ENCODE measurements around the gene MLLT6. TPM values are rescaled to one million over a fixed set of nuclear protein-coding genes. Genes with fewer than 3 reads are reported as not detected.

MLLT6 gene
- total RNA-seq, 1 experiment from 2014 or later = 127 TPM

GRCh38 chr17:38731526-38732294, 26.6 kb downstream of the MLLT6 start:
- Histone ChIP-seq H4K20me1 (ENCODE audit: insufficient read depth) (peaks cover 23% of the 10 kb centered on the region; the same call in 1 of the 2 replicates), H3K4me3 (peak overlapping the region; percentile 96), H3K27ac (no peak overlapping the region), H3F3A (ENCODE audit: insufficient read depth, low read depth) (peaks cover 61% of the 10 kb centered on the region), H3K9me3 (ENCODE audit: insufficient read depth, low read depth) (no peaks in the 10 kb centered on the region), H3K79me2 (ENCODE audit: low read depth) (peaks cover 21% of the 10 kb centered on the region), H3K9me2 (ENCODE audit: insufficient read depth) (no peaks in the 10 kb centered on the region), H2AFZ (no peak overlapping the region), H3K4me2 (peak overlapping the region; percentile 73), H3K27me3 (ENCODE audit: insufficient read depth, low read depth) (no peaks in the 10 kb centered on the region), H3K36me3 (ENCODE audit: low read depth) (no peaks in the 10 kb centered on the region), H3K4me1 (replicated peaks; ENCODE audit: insufficient read depth) (peaks cover 11% of the 10 kb centered on the region)
- ChIA-PET CTCF (interaction anchor here (0.6 kb wide), 1 partner anchor 11 kb away, joined by 4 read pairs; no protein-coding TSS in a partner anchor), POLR2A (ENCODE audit: unreplicated experiment) (interaction anchor here (0.6 kb wide), 1 partner anchor 55 kb away, joined by 3 read pairs; no protein-coding TSS in a partner anchor)
- no peak for TF ChIP-seq CTCF (conservative IDR thresholded peaks at IDR 0.05)
- TF ChIP-seq EZH2 (IDR thresholded peaks at IDR 0.05; ENCODE audit: low read depth) = no peak
- intact Hi-C loops (cut with micrococcal nuclease; ENCODE audit: unreplicated experiment) = no loop called here
- BruUV-seq (replicated peaks) = no TSS peak
- DNase-seq = no peak

- POLR2A ChIA-PET (ENCODE audit: unreplicated experiment) = no interaction called here
- H3F3A ChIP-seq (ENCODE audit: insufficient read depth, low read depth) = peaks cover 64% of the 10 kb centered on the region
- no peaks in the 10 kb centered on the region for H3K27me3 ChIP-seq (ENCODE audit: insufficient read depth, low read depth)
- H3K27ac ChIP-seq = no peak overlapping the region
- intact Hi-C loops (cut with micrococcal nuclease; ENCODE audit: unreplicated experiment) = no loop called here
- H3K4me1 ChIP-seq (replicated peaks; ENCODE audit: insufficient read depth) = peaks cover 11% of the 10 kb centered on the region
- peaks cover 21% of the 10 kb centered on the region for H3K79me2 ChIP-seq (ENCODE audit: low read depth)
- BruUV-seq (replicated peaks) = no TSS peak
- CTCF ChIA-PET = interaction anchor here (0.6 kb wide), 1 partner anchor 236 kb away, joined by 4 read pairs; no protein-coding TSS in a partner anchor
- DNase-seq = no peak
- H3K36me3 ChIP-seq (ENCODE audit: low read depth) = no peaks in the 10 kb centered on the region
- H3K4me2 ChIP-seq = no peak overlapping the region
- H3K4me3 ChIP-seq = no peak overlapping the region
- no peaks in the 10 kb centered on the region for H3K9me2 ChIP-seq (ENCODE audit: insufficient read depth)
- TF ChIP-seq CTCF (conservative IDR thresholded peaks at IDR 0.05) (no peak), EZH2 (IDR thresholded peaks at IDR 0.05; ENCODE audit: low read depth) (no peak)
- H2AFZ ChIP-seq = no peak overlapping the region
- H4K20me1 ChIP-seq (ENCODE audit: insufficient read depth) = peaks cover 23% of the 10 kb centered on the region; the same call in 1 of the 2 replicates
- H3K9me3 ChIP-seq (ENCODE audit: insufficient read depth, low read depth) = no peaks in the 10 kb centered on the region
Observed at GRCh38 chr17:38732376-38733281, 27.6 kb downstream of the MLLT6 start.

GRCh38 chr17:38733282-38733981, 28.4 kb downstream of the MLLT6 start:
- CTCF ChIA-PET = interaction anchor here (0.6 kb wide), 1 partner anchor 237 kb away, joined by 4 read pairs; no protein-coding TSS in a partner anchor
- POLR2A ChIA-PET (ENCODE audit: unreplicated experiment) = no interaction called here
- H3K4me1 ChIP-seq (replicated peaks; ENCODE audit: insufficient read depth) = peaks cover 11% of the 10 kb centered on the region
- no peak for DNase-seq
- peaks cover under 1% of the 10 kb centered on the region; the same call in 1 of the 2 replicates for H3K36me3 ChIP-seq (ENCODE audit: low read depth)
- peaks cover 63% of the 10 kb centered on the region for H3F3A ChIP-seq (ENCODE audit: insufficient read depth, low read depth)
- peaks cover 21% of the 10 kb centered on the region for H3K79me2 ChIP-seq (ENCODE audit: low read depth)
- no peak for TF ChIP-seq EZH2 (IDR thresholded peaks at IDR 0.05; ENCODE audit: low read depth)
- no peak for TF ChIP-seq CTCF (conservative IDR thresholded peaks at IDR 0.05)
- H2AFZ ChIP-seq = no peak overlapping the region
- intact Hi-C loops (cut with micrococcal nuclease; ENCODE audit: unreplicated experiment) = no loop called here
- H3K9me2 ChIP-seq (ENCODE audit: insufficient read depth) = no peaks in the 10 kb centered on the region
- no peaks in the 10 kb centered on the region for H3K27me3 ChIP-seq (ENCODE audit: insufficient read depth, low read depth)
- no peak overlapping the region for H3K4me3 ChIP-seq
- H3K9me3 ChIP-seq (ENCODE audit: insufficient read depth, low read depth) = no peaks in the 10 kb centered on the region
- H4K20me1 ChIP-seq (ENCODE audit: insufficient read depth) = peaks cover 23% of the 10 kb centered on the region; the same call in 1 of the 2 replicates
- BruUV-seq (replicated peaks) = no TSS peak
- H3K4me2 ChIP-seq = no peak overlapping the region
- H3K27ac ChIP-seq = no peak overlapping the region

All from PC-9 (cell line).